ENCODE data around the gene PDE4D. TPM values are rescaled to one million over a fixed set of nuclear protein-coding genes. Genes with fewer than 3 reads are reported as not detected.
"Not testable (repeated sequence)": the region's sequence is repeated elsewhere in the genome, so short reads cannot be mapped to it uniquely, and the experiment has no call there.

The PDE4D gene
- total RNA-seq, 1 donor from 2014 or later = 6.8 TPM

- no peaks in the 10 kb centered on the region for H3K27me3 ChIP-seq (ENCODE audit: control insufficient read depth, insufficient read depth, low read length)
- H3K4me3 ChIP-seq (ENCODE audit: low read depth, low read length) = no peak overlapping the region
- FAIRE-seq (peak; percentile 7), DNase-seq (ENCODE audit: low read depth) (peak; percentile 76)
- no peaks in the 10 kb centered on the region for H3K36me3 ChIP-seq (ENCODE audit: control insufficient read depth, insufficient read depth, low read length)
- TF ChIP-seq CTCF (IDR thresholded peaks at IDR 0.05; ENCODE audit: insufficient read depth, low read length, severe bottlenecking) = peak; percentile 40
Measured at GRCh38 chr5:59380350-59380951, 513.1 kb downstream of the PDE4D start.

- DNase-seq (ENCODE audit: low read depth); H3K4me3 ChIP-seq (ENCODE audit: low read depth, low read length); H3K36me3 ChIP-seq (ENCODE audit: control insufficient read depth, insufficient read depth, low read length); H3K27me3 ChIP-seq (ENCODE audit: control insufficient read depth, insufficient read depth, low read length); FAIRE-seq: not testable (repeated sequence)
Measured at GRCh38 chr5:59374036-59374435, 519.5 kb downstream of the PDE4D start.

- TF ChIP-seq CTCF (IDR thresholded peaks at IDR 0.05; ENCODE audit: insufficient read depth, low read length, severe bottlenecking) = no peak
- Histone ChIP-seq H3K36me3 (ENCODE audit: control insufficient read depth, insufficient read depth, low read length) (no peaks in the 10 kb centered on the region), H3K4me3 (ENCODE audit: low read depth, low read length) (no peak overlapping the region), H3K27me3 (ENCODE audit: control insufficient read depth, insufficient read depth, low read length) (no peaks in the 10 kb centered on the region)
- FAIRE-seq (no peak), DNase-seq (ENCODE audit: low read depth) (no peak)
Measured at GRCh38 chr5:59371525-59372127, 521.9 kb downstream of the PDE4D start.

GRCh38 chr5:59368951-59369350 is 524.6 kb downstream of the PDE4D start:
- Histone ChIP-seq H3K36me3 (ENCODE audit: control insufficient read depth, insufficient read depth, low read length) (no peaks in the 10 kb centered on the region), H3K27me3 (ENCODE audit: control insufficient read depth, insufficient read depth, low read length) (no peaks in the 10 kb centered on the region), H3K4me3 (ENCODE audit: low read depth, low read length) (no peak overlapping the region)
- TF ChIP-seq CTCF (IDR thresholded peaks at IDR 0.05; ENCODE audit: insufficient read depth, low read length, severe bottlenecking) = no peak
- no peak for DNase-seq (ENCODE audit: low read depth)
- FAIRE-seq = no peak

- peak; percentile 69 for DNase-seq (ENCODE audit: low read depth)
- no peak for FAIRE-seq
- TF ChIP-seq CTCF (IDR thresholded peaks at IDR 0.05; ENCODE audit: insufficient read depth, low read length, severe bottlenecking) = peak; percentile 87
Measured at GRCh38 chr5:59367791-59368394, 525.6 kb downstream of the PDE4D start.

GRCh38 chr5:59366784-59367183 is 526.7 kb downstream of the PDE4D start:
- Histone ChIP-seq H3K4me3 (ENCODE audit: low read depth, low read length) (no peak overlapping the region), H3K27me3 (ENCODE audit: control insufficient read depth, insufficient read depth, low read length) (no peaks in the 10 kb centered on the region), H3K36me3 (ENCODE audit: control insufficient read depth, insufficient read depth, low read length) (no peaks in the 10 kb centered on the region)
- FAIRE-seq (no peak), DNase-seq (ENCODE audit: low read depth) (no peak)
- TF ChIP-seq CTCF (IDR thresholded peaks at IDR 0.05; ENCODE audit: insufficient read depth, low read length, severe bottlenecking) = no peak

More at GRCh38 chr5:59367791-59368394, 525.6 kb downstream of the PDE4D start:
- Histone ChIP-seq H3K27me3 (ENCODE audit: control insufficient read depth, insufficient read depth, low read length) (no peaks in the 10 kb centered on the region), H3K4me3 (ENCODE audit: low read depth, low read length) (no peak overlapping the region), H3K36me3 (ENCODE audit: control insufficient read depth, insufficient read depth, low read length) (no peaks in the 10 kb centered on the region)

Data from bronchial epithelial cell (primary cell).